Stimulated activated memory B cell treated with anti-CD40 and anti-IgM and Interleukin-4, amounts not matched to agents 10 μg/mL and 1 μg/mL and 100 μg/mL, for 72 hours (primary cell): ENCODE results near the gene OSER1.
A peak's percentile ranks its signal among the peaks of the same experiment; 100 is the strongest.
"Not testable (repeated sequence)": the region's sequence is repeated elsewhere in the genome, so short reads cannot be mapped to it uniquely, and the experiment has no call there.

Source experiments
- ATAC-seq: fragments of 150-1000 bp; cut with Tn5 transposase; 2 replicates; pipeline ENCODE4 v1.10.0; 2021
- H3K27ac Mint-ChIP-seq: one replicate; pipeline ENCODE4 v1.8.0; 2022; ENCODE audit warnings: mild to moderate bottlenecking, mixed read lengths
- H3K27me3 Mint-ChIP-seq: one replicate; pipeline ENCODE4 v1.8.0; 2022; ENCODE audit warnings: mixed read lengths
- H3K36me3 Mint-ChIP-seq: one replicate; pipeline ENCODE4 v1.8.0; 2022; ENCODE audit warnings: mixed read lengths
- H3K4me1 Mint-ChIP-seq: one replicate; pipeline ENCODE4 v1.8.0; 2022; ENCODE audit warnings: mixed read lengths
- H3K4me3 Mint-ChIP-seq: one replicate; pipeline ENCODE4 v1.8.0; 2022; ENCODE audit warnings: mild to moderate bottlenecking, moderate library complexity, mixed read lengths
- H3K9me3 Mint-ChIP-seq: one replicate; pipeline ENCODE4 v1.8.0; 2022; ENCODE audit warnings: mixed read lengths

The OSER1 gene

GRCh38 chr20:44210406-44211176 lies at the start of gene OSER1:
Gene OSER1, minus strand, starts transcription at chr20:44210771. Its CDS starts 3,814 bp downstream, at chr20:44206957.
- Mint-ChIP-seq H3K27ac (peak within 1 kb of the TSS; percentile 93), H3K27me3 (no peaks in the 10 kb centered on the region), H3K36me3 (peaks cover 4% of the 10 kb centered on the region), H3K9me3 (no peaks in the 10 kb centered on the region), H3K4me3 (peak within 1 kb of the TSS; percentile 94), H3K4me1 (peaks cover 57% of the 10 kb centered on the region)
- ATAC-seq = peak; percentile 94

DNA sequence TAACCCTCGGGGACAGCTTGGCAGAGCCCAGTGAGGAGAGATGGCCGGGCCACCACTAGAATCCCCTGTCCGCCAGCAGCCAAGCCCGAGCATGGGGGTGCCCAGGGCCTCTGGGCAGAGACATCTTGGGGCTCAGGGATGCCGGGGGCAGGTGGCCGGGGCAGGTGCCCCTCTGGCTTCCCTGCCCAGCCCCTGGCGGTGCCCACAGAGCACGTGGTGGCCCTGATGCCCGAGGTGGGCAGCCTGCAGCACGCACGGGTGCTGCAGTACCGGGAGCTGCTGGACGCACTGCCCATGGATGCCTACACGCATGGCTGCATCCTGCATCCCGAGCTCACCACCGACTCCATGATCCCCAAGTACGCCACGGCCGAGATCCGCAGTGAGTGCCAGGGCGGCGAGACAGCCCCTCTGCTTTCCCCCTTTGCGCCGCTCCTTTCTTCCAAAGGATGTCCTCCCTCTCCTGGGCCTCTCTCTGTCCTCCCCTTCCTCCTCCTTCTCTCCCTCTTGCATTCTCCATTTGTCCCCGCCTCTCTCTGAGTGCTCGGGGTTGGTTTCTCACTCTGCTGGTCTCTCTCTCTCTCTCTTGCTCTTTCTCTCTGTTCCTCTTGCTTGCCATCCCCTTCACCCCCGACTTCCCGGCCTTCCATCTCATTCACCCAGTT lies 47.8 kb upstream of the OSER1 start:
- no peak for ATAC-seq
- Mint-ChIP-seq H3K4me1 (no peaks in the 10 kb centered on the region), H3K9me3 (no peaks in the 10 kb centered on the region), H3K4me3 (no peak overlapping the region), H3K27me3 (peaks cover under 1% of the 10 kb centered on the region), H3K27ac (no peak overlapping the region), H3K36me3 (no peaks in the 10 kb centered on the region)

- peak; percentile 14 for ATAC-seq
- Mint-ChIP-seq H3K4me1 (no peaks in the 10 kb centered on the region), H3K36me3 (no peaks in the 10 kb centered on the region), H3K27me3 (peaks cover 13% of the 10 kb centered on the region), H3K27ac (no peak overlapping the region), H3K4me3 (no peak overlapping the region), H3K9me3 (no peaks in the 10 kb centered on the region)
Observed at GRCh38 chr20:44256961-44257360, 46.4 kb upstream of the OSER1 start.

DNA sequence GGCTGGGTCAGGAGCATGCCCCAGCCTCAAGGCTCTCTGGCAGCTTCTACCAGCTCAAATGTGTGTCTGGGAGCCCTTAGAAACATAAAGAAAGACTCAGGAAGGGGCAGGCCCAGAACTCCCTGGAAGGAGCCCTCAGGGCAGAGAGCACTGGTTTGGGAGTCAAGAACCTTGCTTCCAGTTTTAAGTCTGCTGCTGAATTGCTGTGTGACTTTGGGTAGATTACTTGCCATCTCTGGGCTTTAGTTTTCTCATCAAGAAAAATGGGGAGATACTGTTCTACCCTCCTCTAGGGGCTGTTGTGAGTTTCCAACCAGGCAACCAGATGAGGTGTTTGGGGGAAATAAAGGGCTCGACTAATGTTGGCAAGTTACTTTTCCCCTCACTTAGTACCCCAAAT lies 45.4 kb upstream of the OSER1 start:
- no peak for ATAC-seq
- H3K9me3 Mint-ChIP-seq = no peaks in the 10 kb centered on the region
- H3K4me1 Mint-ChIP-seq = no peaks in the 10 kb centered on the region
- H3K36me3 Mint-ChIP-seq = no peaks in the 10 kb centered on the region
- H3K27ac Mint-ChIP-seq = no peak overlapping the region
- peaks cover 13% of the 10 kb centered on the region for H3K27me3 Mint-ChIP-seq
- no peak overlapping the region for H3K4me3 Mint-ChIP-seq

DNA sequence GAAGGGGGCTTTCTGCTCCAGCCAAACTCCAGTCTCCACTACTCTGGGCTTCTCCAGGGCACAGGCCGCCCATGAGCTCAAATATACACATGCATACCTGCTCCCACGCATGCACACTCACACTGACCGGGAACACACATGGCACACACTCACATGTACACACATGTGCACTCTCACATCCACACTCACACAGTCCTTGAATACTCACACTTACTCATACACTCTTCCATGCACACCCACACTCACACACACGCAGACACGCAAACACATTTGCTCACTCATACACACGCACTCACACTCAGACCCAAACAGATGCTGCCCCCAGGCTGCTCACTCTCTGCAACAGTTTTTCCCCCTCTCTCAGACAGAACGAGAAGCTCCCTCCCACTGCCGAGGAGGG lies 43.5 kb upstream of the OSER1 start:
- Mint-ChIP-seq H3K4me1 (no peaks in the 10 kb centered on the region), H3K27me3 (peaks cover 14% of the 10 kb centered on the region), H3K9me3 (no peaks in the 10 kb centered on the region), H3K27ac (no peak overlapping the region), H3K36me3 (no peaks in the 10 kb centered on the region), H3K4me3 (no peak overlapping the region)
- ATAC-seq = no peak

DNA sequence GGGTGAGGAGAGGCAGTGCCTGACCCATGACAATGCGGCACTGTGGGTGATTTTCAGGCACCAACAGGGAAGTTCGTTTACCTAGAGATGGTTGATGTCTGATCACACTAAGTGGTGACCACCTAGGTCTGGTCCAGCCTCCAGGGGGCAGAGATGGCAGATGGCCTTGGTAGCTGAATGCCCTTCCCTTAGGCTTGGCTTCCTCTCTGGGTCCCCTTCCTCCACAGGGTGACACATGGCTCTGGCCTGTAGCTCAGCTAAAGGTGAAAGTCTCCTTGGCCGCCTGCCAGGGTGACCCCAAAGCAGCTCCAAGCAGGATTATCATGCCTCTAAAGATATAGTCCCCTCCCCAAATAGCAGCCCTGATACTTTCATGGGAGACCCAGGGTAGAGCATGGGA lies 43.0 kb upstream of the OSER1 start:
- H3K4me1 Mint-ChIP-seq = no peaks in the 10 kb centered on the region
- no peaks in the 10 kb centered on the region for H3K9me3 Mint-ChIP-seq
- peaks cover 19% of the 10 kb centered on the region for H3K27me3 Mint-ChIP-seq
- H3K27ac Mint-ChIP-seq = no peak overlapping the region
- no peak overlapping the region for H3K4me3 Mint-ChIP-seq
- ATAC-seq = no peak
- no peaks in the 10 kb centered on the region for H3K36me3 Mint-ChIP-seq

- H3K4me3 Mint-ChIP-seq = no peak overlapping the region
- H3K27me3 Mint-ChIP-seq = peaks cover 36% of the 10 kb centered on the region
- ATAC-seq = no peak
- no peaks in the 10 kb centered on the region for H3K9me3 Mint-ChIP-seq
- no peaks in the 10 kb centered on the region for H3K4me1 Mint-ChIP-seq
- H3K36me3 Mint-ChIP-seq = no peaks in the 10 kb centered on the region
- no peak overlapping the region for H3K27ac Mint-ChIP-seq
Observed at GRCh38 chr20:44251284-44251683, 40.7 kb upstream of the OSER1 start.

GRCh38 chr20:44248410-44248759 lies 37.8 kb upstream of the OSER1 start:
- no peaks in the 10 kb centered on the region for H3K9me3 Mint-ChIP-seq
- H3K4me1 Mint-ChIP-seq = no peaks in the 10 kb centered on the region
- no peak overlapping the region for H3K4me3 Mint-ChIP-seq
- no peak overlapping the region for H3K27ac Mint-ChIP-seq
- ATAC-seq = no peak
- no peaks in the 10 kb centered on the region for H3K36me3 Mint-ChIP-seq
- H3K27me3 Mint-ChIP-seq = peaks cover 36% of the 10 kb centered on the region

DNA sequence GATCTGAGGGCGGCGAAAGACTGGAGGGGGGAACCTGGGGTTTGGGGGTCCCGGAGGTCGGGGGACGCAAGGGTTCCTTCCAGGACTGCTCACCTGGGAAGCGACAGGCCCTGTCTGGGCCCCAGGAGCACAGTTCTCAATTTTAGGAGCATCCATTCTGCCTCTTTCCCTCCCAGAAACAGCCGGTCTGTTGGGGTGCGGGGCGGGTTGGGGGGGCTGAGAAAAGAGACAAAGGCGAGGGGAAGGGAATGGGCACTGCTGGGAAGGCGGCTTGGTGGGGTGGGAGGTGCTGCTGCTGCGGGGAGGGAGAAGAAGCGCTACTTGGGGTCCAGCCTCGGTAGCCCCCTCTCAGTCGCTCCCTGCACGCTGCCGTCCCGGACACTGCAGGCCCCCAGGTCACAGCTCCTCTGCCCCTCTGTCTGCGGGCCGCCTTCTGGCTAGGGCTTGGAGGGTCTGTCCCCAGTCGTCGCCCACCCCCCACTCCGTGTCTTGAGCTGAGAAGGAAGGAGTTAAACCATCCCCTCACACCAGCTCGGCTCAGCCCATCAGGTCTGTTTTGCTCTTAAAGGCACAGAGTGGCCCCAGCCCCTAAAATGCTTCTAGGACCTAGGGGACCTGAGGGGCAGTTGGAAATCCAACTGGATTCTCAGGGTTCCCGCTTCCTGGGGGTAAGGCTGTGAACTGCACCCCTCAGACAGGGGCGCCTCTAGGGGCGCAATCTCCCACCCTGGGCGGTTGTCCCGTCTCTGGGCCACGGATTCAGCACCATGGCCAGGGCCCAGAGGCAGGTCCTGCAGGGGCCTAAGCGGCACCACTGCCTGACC lies 37.2 kb upstream of the OSER1 start:
- no peak overlapping the region for H3K4me3 Mint-ChIP-seq
- no peaks in the 10 kb centered on the region for H3K4me1 Mint-ChIP-seq
- H3K27ac Mint-ChIP-seq = no peak overlapping the region
- H3K27me3 Mint-ChIP-seq = peaks cover 30% of the 10 kb centered on the region
- no peaks in the 10 kb centered on the region for H3K36me3 Mint-ChIP-seq
- no peaks in the 10 kb centered on the region for H3K9me3 Mint-ChIP-seq
- ATAC-seq = no peak

DNA sequence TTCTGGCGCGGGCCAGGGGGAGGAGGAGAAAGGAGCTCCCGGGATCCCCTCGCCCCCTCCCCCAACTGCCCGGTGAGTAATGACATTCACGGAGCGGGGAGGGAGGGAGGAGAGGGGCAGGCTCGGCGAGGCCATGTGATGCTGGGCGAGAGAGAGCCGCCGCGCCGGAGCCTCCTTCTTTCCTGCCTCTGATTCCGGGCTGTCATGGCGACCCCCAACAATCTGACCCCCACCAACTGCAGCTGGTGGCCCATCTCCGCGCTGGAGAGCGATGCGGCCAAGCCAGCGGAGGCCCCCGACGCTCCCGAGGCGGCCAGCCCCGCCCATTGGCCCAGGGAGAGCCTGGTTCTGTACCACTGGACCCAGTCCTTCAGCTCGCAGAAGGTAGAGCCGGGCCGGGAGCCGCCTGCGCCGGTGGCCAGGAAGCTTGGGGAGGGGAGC lies 36.6 kb upstream of the OSER1 start, which contains the start of gene GDAP1L1:
GDAP1L1 (plus strand) TSS at position 178 of the 441 bp plus-strand sequence; CDS start at position 205, 27 bp downstream.
- no peak within 1 kb of the TSS for H3K27ac Mint-ChIP-seq
- peaks cover 30% of the 10 kb centered on the region for H3K27me3 Mint-ChIP-seq
- ATAC-seq = no peak
- H3K36me3 Mint-ChIP-seq = peaks cover under 1% of the 10 kb centered on the region
- no peaks in the 10 kb centered on the region for H3K9me3 Mint-ChIP-seq
- H3K4me3 Mint-ChIP-seq = no peak within 1 kb of the TSS
- H3K4me1 Mint-ChIP-seq = no peaks in the 10 kb centered on the region

GRCh38 chr20:44245977-44246376 lies 35.4 kb upstream of the OSER1 start:
- Mint-ChIP-seq H3K4me1 (no peaks in the 10 kb centered on the region), H3K27ac (no peak overlapping the region), H3K36me3 (peaks cover 9% of the 10 kb centered on the region), H3K27me3 (peaks cover 40% of the 10 kb centered on the region), H3K4me3 (no peak overlapping the region), H3K9me3 (no peaks in the 10 kb centered on the region)
- ATAC-seq = no peak

GRCh38 chr20:44241796-44242195 lies 31.2 kb upstream of the OSER1 start:
- Mint-ChIP-seq H3K9me3 (peaks cover 2% of the 10 kb centered on the region), H3K4me3 (no peak overlapping the region), H3K4me1 (no peaks in the 10 kb centered on the region), H3K36me3 (peaks cover 18% of the 10 kb centered on the region), H3K27me3 (peaks cover 22% of the 10 kb centered on the region), H3K27ac (no peak overlapping the region)
- no peak for ATAC-seq

GRCh38 chr20:44236840-44237239 lies 26.3 kb upstream of the OSER1 start:
- not testable (repeated sequence) for H3K27me3 Mint-ChIP-seq, H3K4me1 Mint-ChIP-seq, H3K4me3 Mint-ChIP-seq, H3K9me3 Mint-ChIP-seq, ATAC-seq, H3K27ac Mint-ChIP-seq
- H3K36me3 Mint-ChIP-seq = peaks cover 15% of the 10 kb centered on the region

GRCh38 chr20:44235702-44236101 lies 25.1 kb upstream of the OSER1 start:
- H3K9me3 Mint-ChIP-seq = peaks cover 2% of the 10 kb centered on the region

GRCh38 chr20:44234566-44235317 lies 24.2 kb upstream of the OSER1 start:
- Mint-ChIP-seq H3K4me1 (no peaks in the 10 kb centered on the region), H3K27ac (no peak overlapping the region), H3K36me3 (peaks cover 9% of the 10 kb centered on the region), H3K9me3 (peaks cover 2% of the 10 kb centered on the region), H3K27me3 (no peaks in the 10 kb centered on the region), H3K4me3 (no peak overlapping the region)
- ATAC-seq = no peak

More at GRCh38 chr20:44235702-44236101, 25.1 kb upstream of the OSER1 start:
- no peak for ATAC-seq
- H3K4me1 Mint-ChIP-seq = no peaks in the 10 kb centered on the region
- H3K27me3 Mint-ChIP-seq = no peaks in the 10 kb centered on the region
- H3K4me3 Mint-ChIP-seq = no peak overlapping the region
- no peak overlapping the region for H3K27ac Mint-ChIP-seq
- peaks cover 9% of the 10 kb centered on the region for H3K36me3 Mint-ChIP-seq
